GM18870 (cell line): ENCODE data around the gene LARP1.

Experiments
- ATAC-seq: cut with Tn5 transposase; IDR thresholded peaks from one replicate; pipeline ENCODE4 v1.9.1; 2021; ENCODE audit warnings: moderate library complexity; ENCODE audit not compliant: unreplicated experiment

The LARP1 gene

GRCh38 chr5:154788212-154788611, 33.0 kb downstream of the LARP1 start:
- ATAC-seq = no peak

- ATAC-seq = no peak
Observed at GRCh38 chr5:154791535-154791934, 36.4 kb downstream of the LARP1 start.

DNA sequence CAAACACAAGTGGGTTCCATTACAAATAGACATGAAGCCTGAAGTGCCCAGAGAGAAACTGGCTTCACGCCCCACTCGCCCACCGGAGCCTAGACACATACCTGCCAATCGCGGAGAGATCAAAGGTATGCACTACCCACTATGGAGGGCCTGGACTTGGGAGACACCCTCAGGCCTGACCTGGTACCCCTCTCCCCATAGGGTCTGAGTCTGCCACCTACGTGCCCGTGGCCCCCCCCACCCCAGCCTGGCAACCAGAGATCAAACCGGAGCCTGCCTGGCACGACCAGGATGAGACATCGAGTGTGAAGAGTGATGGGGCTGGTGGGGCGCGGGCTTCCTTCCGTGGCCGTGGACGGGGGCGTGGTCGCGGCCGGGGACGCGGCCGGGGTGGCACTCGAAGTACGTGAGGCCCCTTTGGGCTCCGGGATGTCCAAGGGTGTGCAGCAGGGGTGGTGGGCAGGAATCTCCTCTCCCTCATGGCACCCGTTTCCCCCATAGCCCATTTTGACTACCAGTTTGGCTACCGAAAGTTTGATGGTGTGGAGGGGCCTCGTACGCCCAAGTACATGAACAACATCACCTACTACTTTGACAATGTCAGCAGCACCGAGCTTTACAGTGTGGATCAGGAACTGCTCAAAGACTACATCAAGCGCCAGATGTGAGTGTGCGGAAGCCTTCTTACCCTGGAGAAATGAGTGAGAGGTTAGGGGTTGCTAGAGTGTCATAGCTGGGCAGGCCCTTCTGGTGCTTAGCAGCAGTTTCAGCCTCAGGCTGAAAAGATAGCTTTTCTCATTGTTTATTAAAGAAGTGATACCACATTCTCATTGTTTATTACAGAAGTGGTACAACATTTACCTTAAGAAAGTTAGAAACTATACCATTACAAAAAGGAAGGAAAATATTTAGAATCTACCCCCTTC, 38.7 kb downstream of the LARP1 start:
- ATAC-seq = no peak

DNA sequence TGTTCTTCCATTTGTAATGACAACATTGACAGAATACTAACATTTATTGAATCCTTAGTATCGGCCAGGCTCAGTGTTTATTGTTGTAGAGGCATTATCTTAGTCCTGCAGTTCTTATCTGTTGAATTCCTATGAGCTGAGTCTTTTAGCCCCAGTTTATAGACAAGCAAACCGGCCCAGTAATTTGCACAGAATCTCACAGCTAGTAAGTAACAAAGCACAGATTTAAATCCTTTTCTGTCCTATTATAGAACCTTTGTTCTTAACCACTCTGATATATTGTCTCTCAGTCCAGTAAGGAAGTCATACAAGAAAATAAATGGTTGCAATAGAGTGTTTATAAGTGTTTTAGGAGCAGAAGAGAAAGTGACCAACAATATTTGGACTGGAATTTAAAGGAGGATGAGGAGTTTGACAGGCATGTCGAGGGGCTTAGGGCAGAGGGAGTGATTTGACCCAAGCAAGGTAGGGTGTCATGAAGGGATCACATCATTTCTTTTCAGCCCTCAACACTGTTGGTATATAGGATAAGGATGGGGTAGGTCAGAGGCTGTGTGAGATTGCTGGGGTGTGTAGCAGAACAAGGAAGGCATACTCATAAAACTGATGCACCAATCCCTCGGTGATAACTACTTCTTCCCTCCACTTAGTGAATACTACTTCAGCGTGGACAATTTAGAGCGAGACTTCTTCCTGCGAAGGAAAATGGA, 39.5 kb downstream of the LARP1 start:
- ATAC-seq = no peak

DNA sequence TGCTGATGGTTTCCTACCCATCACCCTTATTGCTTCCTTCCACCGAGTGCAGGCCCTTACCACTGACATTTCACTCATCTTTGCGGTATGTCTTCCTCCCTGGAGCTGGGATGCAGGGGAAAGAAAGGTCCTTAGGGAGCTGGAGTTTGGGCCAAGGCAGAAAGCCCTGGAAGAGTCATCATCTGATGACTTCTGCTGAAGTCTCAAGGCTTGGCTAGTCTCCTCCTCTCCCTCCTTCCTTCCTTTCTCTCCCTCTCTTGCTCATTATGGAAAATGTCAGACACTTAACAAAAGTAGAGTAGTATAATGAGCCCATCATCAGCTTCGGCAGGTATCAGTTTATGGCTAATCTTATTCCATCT, 40.0 kb downstream of the LARP1 start:
- no peak for ATAC-seq

DNA sequence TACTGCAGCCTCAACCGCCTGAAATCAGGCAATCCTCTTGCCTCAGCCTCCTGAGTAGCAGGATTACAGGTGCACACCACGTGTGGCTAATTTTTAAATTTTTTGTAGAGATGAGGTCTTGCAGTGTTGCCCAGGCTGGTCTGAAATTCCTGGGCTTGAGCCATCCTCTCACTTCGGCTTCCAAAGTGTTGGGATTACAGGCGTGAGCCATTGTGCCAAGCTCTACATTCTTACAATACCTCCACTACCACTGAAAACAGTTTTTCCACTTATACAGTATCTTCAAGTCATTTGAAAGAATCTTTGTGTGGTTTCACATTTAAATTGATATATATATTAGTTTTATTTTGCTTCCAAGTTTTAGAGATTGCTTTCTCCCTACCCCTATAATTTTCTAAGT, 42.6 kb downstream of the LARP1 start:
- ATAC-seq = no peak

GRCh38 chr5:154800582-154800981, 45.4 kb downstream of the LARP1 start:
- ATAC-seq = no peak

DNA sequence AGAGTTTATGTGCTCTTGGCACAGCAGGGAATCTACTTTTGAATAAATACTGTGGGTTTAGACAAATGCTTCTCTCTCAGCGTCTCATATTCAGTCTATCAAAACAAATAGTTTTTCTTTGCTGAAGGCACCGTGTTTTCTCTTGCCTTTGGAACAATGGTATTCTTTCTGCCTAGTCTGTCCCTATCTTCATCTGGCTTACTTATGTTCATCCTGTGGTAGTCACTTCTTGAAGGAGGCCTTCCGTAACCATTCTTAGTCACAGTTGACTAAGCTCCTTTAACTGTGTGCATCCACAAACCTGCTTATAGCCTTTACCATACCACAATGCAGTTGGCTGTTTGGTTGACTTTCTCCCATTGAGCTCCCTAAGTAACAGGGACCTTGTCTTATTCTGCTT, 45.9 kb downstream of the LARP1 start:
- no peak for ATAC-seq

- no peak for ATAC-seq
Observed at GRCh38 chr5:154802050-154802449, 46.9 kb downstream of the LARP1 start.

- no peak for ATAC-seq
Observed at GRCh38 chr5:154806176-154806575, 51.0 kb downstream of the LARP1 start.

DNA sequence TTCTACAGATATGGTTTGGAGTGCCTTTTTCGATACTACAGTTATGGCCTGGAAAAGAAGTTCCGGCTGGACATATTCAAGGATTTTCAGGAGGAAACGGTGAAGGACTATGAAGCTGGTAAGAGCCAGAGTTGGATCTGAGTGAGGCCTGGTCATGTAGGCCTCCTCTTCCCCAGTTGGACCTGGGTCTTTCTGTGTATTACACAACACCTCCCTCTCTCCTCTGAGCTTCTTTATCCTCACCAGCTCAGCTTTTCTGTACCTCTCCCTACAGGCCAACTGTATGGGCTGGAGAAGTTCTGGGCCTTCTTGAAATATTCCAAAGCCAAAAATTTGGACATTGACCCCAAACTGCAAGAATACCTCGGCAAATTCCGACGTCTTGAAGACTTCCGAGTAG, 56.1 kb downstream of the LARP1 start:
- no peak for ATAC-seq

DNA sequence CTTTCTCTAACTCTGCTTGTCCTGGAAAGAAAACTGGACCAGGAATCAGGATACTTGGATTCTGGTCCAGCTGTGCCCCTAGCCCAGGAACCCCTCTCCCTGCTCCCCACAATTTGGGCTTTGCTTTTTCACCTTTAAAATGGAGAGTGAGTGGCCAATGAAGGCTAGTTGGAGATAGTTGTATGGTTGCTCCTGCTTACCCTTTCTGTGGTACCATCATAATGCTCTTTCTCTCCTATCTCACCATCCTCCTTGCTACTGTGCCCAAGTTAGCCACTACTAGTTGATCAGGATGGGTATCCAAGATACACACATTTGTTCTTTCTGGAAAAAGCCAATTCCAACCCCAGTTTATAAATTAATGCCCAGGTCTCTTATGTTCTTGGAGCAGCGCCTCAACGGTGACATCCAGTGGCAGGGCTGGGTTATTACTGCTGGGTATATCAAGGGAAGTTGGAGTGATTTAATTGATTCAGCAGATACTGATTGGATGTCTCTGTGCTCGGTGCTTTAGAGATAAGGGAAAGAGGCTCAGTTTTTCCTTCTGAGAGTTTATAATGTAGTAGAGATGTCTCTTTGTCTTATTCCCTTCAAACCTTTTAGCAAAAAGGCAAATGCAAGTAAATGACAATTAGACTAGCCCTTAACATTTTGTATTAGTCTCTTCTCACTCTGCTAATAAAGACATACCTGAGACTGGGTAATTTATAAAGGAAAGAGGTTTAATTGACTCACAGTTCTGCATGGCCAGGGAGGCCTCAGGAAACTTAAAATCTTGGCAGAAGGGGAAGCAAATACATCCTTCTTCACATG, 56.7 kb downstream of the LARP1 start:
- no peak for ATAC-seq

DNA sequence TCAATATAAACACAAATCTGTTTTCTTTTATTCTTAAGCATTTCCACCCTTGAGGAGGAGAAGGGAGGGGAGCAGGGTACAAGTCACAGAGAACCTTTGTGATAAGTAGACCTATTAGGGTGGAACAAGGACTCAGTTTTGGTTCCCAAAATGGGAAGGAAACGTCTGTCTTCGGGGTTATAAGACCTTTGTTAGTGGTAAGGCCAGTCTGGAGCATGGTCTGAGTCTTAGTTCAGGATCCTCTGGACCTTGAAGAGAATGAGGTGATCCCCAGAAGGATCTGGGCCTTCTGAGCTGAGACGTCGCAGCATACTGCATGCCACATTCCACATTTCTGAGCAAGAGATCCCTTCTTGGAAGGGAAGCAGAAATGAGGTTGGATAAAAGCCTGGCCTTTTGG, 58.0 kb downstream of the LARP1 start:
- no peak for ATAC-seq

DNA sequence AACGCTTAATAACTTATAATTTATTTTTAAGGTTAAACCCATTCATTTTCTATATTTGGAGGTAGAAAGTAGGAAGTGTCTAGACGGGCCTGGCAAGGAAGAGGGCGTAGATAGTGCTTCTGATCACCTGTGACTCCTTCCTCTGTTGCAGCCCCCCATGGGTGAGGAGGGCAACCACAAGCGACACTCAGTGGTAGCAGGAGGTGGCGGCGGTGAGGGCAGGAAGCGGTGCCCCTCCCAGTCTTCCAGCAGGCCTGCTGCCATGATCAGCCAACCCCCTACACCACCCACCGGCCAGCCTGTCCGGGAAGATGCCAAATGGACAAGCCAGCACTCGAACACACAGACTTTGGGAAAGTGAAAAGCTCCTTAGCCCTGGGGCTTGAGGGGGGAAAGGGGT, 58.6 kb downstream of the LARP1 start:
- ATAC-seq = no peak

DNA sequence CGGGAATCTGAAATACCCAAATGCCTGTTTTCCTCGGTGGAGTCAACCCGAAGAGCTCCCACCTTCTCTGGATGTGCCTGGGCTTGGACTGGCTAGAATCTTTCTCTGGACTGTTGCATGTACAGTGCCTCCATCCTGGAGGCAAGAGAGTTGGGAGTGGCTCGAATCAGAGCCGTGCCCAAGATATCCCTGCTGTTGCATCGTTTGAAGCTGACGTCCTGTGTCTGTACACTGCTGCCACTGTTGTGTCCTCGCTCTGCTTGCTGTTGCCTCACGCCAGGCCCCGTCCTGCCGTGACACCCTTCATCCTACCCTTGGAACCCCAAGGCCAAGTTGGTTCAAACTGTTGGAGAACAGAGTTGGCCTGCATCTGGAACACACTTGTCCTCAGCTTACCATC, 59.8 kb downstream of the LARP1 start:
- ATAC-seq = no peak

DNA sequence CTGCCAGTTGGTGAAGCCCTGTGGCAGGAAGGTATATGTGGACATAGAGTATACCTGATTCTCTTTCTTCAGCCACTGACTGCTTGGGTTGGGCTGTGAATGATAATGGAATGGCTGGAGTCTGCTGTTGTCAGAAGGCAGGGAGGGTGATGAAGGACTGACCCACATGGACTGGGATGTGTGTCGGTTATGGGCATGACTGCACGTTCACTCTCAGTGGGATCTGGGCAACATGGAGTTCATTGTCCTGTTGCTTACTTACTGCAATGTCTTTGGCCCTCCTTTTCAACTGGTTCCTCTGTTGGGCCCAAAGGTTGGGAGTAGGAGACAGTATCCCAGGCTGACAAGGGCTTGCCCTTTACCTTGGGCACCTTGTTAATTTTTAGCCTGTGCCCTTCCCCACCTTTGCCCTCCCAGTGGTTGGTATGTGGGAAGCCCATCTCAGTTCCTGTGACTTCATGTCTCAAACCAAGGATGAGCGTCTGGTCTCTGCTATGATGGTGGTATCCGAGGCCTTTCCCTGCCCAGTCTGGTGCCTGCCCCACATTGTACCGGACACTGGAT, 60.6 kb downstream of the LARP1 start:
- no peak for ATAC-seq

- no peak for ATAC-seq
Observed at GRCh38 chr5:154816891-154817492, 61.8 kb downstream of the LARP1 start.

- no peak for ATAC-seq
Observed at GRCh38 chr5:154817815-154818214, 62.6 kb downstream of the LARP1 start.

GRCh38 chr5:154818471-154819116, 63.4 kb downstream of the LARP1 start:
- ATAC-seq = no peak

- no peak for ATAC-seq
Observed at GRCh38 chr5:154819546-154819945, 64.4 kb downstream of the LARP1 start.
